SH-SY5Y (cell line): ENCODE results near the gene TRIM59.

Experiments used
- GATA2 ChIP-seq: IDR thresholded peaks from 2 replicates; pipeline ENCODE4 v1.6.1; 2011; ENCODE audit warnings: mild to moderate bottlenecking, low read depth, low read length
- GATA3 ChIP-seq: IDR thresholded peaks from 2 replicates; pipeline ENCODE4 v1.6.1; 2011; ENCODE audit warnings: low read depth, mild to moderate bottlenecking, low read length, moderate library complexity

DNA sequence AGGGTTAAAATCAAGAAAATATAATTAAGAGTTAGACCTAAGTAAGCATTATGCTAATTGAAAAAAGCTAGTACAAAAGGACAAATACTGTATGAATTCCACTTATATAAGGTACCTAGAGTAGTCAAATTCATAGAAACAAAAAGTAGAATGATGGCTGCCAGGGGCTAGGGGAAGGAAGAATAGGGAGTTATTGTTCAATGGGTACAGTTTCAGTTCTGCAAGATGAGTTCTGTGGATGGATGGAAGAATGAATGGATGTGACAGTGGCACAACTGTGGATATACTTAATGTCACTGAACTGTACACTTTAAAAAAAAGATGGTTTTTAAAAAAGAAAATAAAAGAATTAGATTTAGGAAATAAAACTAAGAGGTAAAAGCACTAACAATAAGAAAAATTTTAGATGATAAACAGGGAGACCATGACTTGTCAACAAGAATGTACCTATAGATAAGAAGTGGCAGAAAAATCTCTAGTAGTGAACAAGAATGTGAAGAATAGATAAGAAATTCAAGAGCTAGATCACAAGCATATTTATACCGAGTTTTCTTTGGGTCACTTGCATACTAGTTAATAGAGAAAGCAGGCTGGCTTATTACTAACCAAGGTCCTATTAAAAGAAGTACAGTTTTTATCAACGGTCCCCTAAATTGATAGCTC is 56.1 kb downstream of the TRIM59 start:
- TF ChIP-seq GATA2 (no peak), GATA3 (no peak)
